ENCODE data around the gene HERC4. TPM values are rescaled to one million over a fixed set of nuclear protein-coding genes. Genes with fewer than 3 reads are reported as not detected.

HERC4 gene
- total RNA-seq, 1 experiment from 2014 or later, result 36.5 TPM

- intact Hi-C loops (cut with micrococcal nuclease), result no loop called here
- Histone ChIP-seq H3K79me2 (ENCODE audit: insufficient read depth, low read length) (peaks cover 79% of the 10 kb centered on the region), H3K27me3 (ENCODE audit: insufficient read depth, low read length) (no peaks in the 10 kb centered on the region), H3K9me2 (ENCODE audit: insufficient read depth) (no peaks in the 10 kb centered on the region), H3K9me3 (ENCODE audit: control insufficient read depth in 1 of 2, insufficient read depth in 1 of 2, low read depth in 1 of 2, low read length in 2 of 2) (no peaks in the 10 kb centered on the region), H3K36me3 (ENCODE audit: control insufficient read depth in 1 of 2, insufficient read depth in 2 of 2, low read length in 2 of 2) (peaks cover 4 to 9% of the 10 kb centered on the region in 2 experiments; a peak in 2 of 4 replicates), H4K20me1 (ENCODE audit: insufficient read depth) (no peaks in the 10 kb centered on the region), H3K4me2 (ENCODE audit: low read length) (no peak overlapping the region), H2AFZ (ENCODE audit: low read depth, low read length, poor library complexity, severe bottlenecking) (no peak overlapping the region), H3K4me3 (replicated peaks in 1 of 2; ENCODE audit: low read depth in 1 of 2, low read length in 2 of 2) (no peak overlapping the region), H3K4me1 (ENCODE audit: control insufficient read depth in 1 of 2, insufficient read depth in 2 of 2, low read length in 2 of 2) (no peaks in the 10 kb centered on the region), H3K9ac (ENCODE audit: low read length) (no peak overlapping the region), H3K27ac (ENCODE audit: low read depth, low read length) (no peak overlapping the region)
- ChIA-PET CTCF (no interaction called here), POLR2A (no interaction called here), RAD21 (ENCODE audit: low non-redundant PET in 1 of 2, low total read pairs in 2 of 2, uncharacterized antibody in 2 of 2, unreplicated experiment in 2 of 2) (no interaction called here)
- TF ChIP-seq MAX (IDR thresholded peaks at IDR 0.05) (no peak), EGR1 (IDR thresholded peaks at IDR 0.05; ENCODE audit: low read depth) (no peak), CBX3 (IDR thresholded peaks at IDR 0.05; ENCODE audit: low read depth) (no peak), ZBTB33 (IDR thresholded peaks at IDR 0.05; ENCODE audit: extremely low read depth, insufficient replicate concordance, low read length) (no peak), EZH2phosphoT487 (IDR thresholded peaks at IDR 0.05; ENCODE audit: borderline replicate concordance) (no peak), TCF7L2 (IDR thresholded peaks at IDR 0.05; ENCODE audit: borderline replicate concordance, extremely low read depth, insufficient read depth, insufficient read length) (no peak), FOSL1 (IDR thresholded peaks at IDR 0.05; ENCODE audit: low read depth) (no peak), SP1 (IDR thresholded peaks at IDR 0.05; ENCODE audit: low read depth) (no peak), ZFX (IDR thresholded peaks at IDR 0.05) (no peak), CTCF (IDR thresholded peaks at IDR 0.05 in 2 of 3, conservative IDR thresholded peaks at IDR 0.05 in 1 of 3; ENCODE audit: borderline replicate concordance in 1 of 3, insufficient read depth in 1 of 3, low read depth in 2 of 3, low read length in 2 of 3) (no peak), EZH2 (IDR thresholded peaks at IDR 0.05) (no peak), POLR2AphosphoS5 (IDR thresholded peaks at IDR 0.05; ENCODE audit: low read depth, low read length) (no peak), ATF3 (IDR thresholded peaks at IDR 0.05) (no peak), JUND (IDR thresholded peaks at IDR 0.05) (no peak)
- no TSS peak for BruUV-seq (replicated peaks)
- ATAC-seq, result no peak
- no peak for DNase-seq (ENCODE audit: low read depth, low spot score)
These were observed 8.1 kb downstream of the HERC4 start for GRCh38 chr10:68067029-68067428.
